Stimulated activated naive CD8-positive, alpha-beta T cell treated with anti-CD3 and anti-CD28 coated beads, Interleukin-15, Interleukin-2, amounts not matched to agents 100 ng/mL and 50 ng/mL, for 24 hours (primary cell): ENCODE results near the gene C6orf163.

Experiments
- H3K27ac Mint-ChIP-seq: one replicate; pipeline ENCODE4 v1.8.0; 2021; ENCODE audit warnings: mild to moderate bottlenecking, mixed read lengths
- H3K27me3 Mint-ChIP-seq: one replicate; pipeline ENCODE4 v1.8.0; 2021; ENCODE audit warnings: mixed read lengths
- H3K36me3 Mint-ChIP-seq: one replicate; pipeline ENCODE4 v1.8.0; 2021; ENCODE audit warnings: low read depth, mixed read lengths
- H3K4me1 Mint-ChIP-seq: one replicate; pipeline ENCODE4 v1.8.0; 2021; ENCODE audit warnings: low read depth, mixed read lengths
- H3K4me3 Mint-ChIP-seq: one replicate; pipeline ENCODE4 v1.8.0; 2021; ENCODE audit warnings: mild to moderate bottlenecking, mixed read lengths
- H3K9me3 Mint-ChIP-seq: one replicate; pipeline ENCODE4 v1.8.0; 2021; ENCODE audit warnings: mixed read lengths

The C6orf163 gene

GRCh38 chr6:87341158-87341557 is 3.5 kb upstream of the C6orf163 start:
- Mint-ChIP-seq H3K4me3 (no peak overlapping the region), H3K4me1 (no peaks in the 10 kb centered on the region), H3K27ac (no peak overlapping the region), H3K36me3 (peaks cover 10% of the 10 kb centered on the region), H3K9me3 (no peaks in the 10 kb centered on the region), H3K27me3 (no peaks in the 10 kb centered on the region)

- Mint-ChIP-seq H3K4me3 (no peak overlapping the region), H3K9me3 (no peaks in the 10 kb centered on the region), H3K36me3 (peaks cover 10% of the 10 kb centered on the region), H3K27me3 (no peaks in the 10 kb centered on the region), H3K27ac (no peak overlapping the region), H3K4me1 (no peaks in the 10 kb centered on the region)
These were observed 2.7 kb upstream of the C6orf163 start for GRCh38 chr6:87341899-87342298.

- Mint-ChIP-seq H3K9me3 (no peaks in the 10 kb centered on the region), H3K4me1 (no peaks in the 10 kb centered on the region), H3K36me3 (peaks cover 10% of the 10 kb centered on the region), H3K27ac (no peak overlapping the region), H3K27me3 (no peaks in the 10 kb centered on the region), H3K4me3 (no peak overlapping the region)
These were observed 1.8 kb upstream of the C6orf163 start for GRCh38 chr6:87342829-87343228.

- Mint-ChIP-seq H3K27me3 (no peaks in the 10 kb centered on the region), H3K4me3 (no peak overlapping the region), H3K36me3 (peaks cover 6% of the 10 kb centered on the region), H3K27ac (no peak overlapping the region), H3K9me3 (no peaks in the 10 kb centered on the region), H3K4me1 (no peaks in the 10 kb centered on the region)
These were observed 2.1 kb downstream of the C6orf163 start for GRCh38 chr6:87346700-87347099.

GRCh38 chr6:87349896-87350295 is 5.3 kb downstream of the C6orf163 start:
- Mint-ChIP-seq H3K9me3 (no peaks in the 10 kb centered on the region), H3K4me3 (no peak overlapping the region), H3K36me3 (no peaks in the 10 kb centered on the region), H3K27ac (no peak overlapping the region), H3K4me1 (no peaks in the 10 kb centered on the region), H3K27me3 (no peaks in the 10 kb centered on the region)

GRCh38 chr6:87350516-87350915 is 5.9 kb downstream of the C6orf163 start:
- Mint-ChIP-seq H3K27ac (no peak overlapping the region), H3K27me3 (no peaks in the 10 kb centered on the region), H3K4me1 (no peaks in the 10 kb centered on the region), H3K9me3 (no peaks in the 10 kb centered on the region), H3K4me3 (no peak overlapping the region), H3K36me3 (no peaks in the 10 kb centered on the region)

- Mint-ChIP-seq H3K27me3 (no peaks in the 10 kb centered on the region), H3K27ac (no peak overlapping the region), H3K4me3 (no peak overlapping the region), H3K36me3 (no peaks in the 10 kb centered on the region), H3K4me1 (no peaks in the 10 kb centered on the region), H3K9me3 (no peaks in the 10 kb centered on the region)
These were observed 7.0 kb downstream of the C6orf163 start for GRCh38 chr6:87351583-87351982.

GRCh38 chr6:87356181-87356580 is 11.6 kb downstream of the C6orf163 start:
- H3K9me3 Mint-ChIP-seq, result no peaks in the 10 kb centered on the region
- H3K27me3 Mint-ChIP-seq, result no peaks in the 10 kb centered on the region
- no peaks in the 10 kb centered on the region for H3K4me1 Mint-ChIP-seq
- H3K36me3 Mint-ChIP-seq, result peaks cover 12% of the 10 kb centered on the region
- H3K4me3 Mint-ChIP-seq, result no peak overlapping the region
- no peak overlapping the region for H3K27ac Mint-ChIP-seq

GRCh38 chr6:87357479-87358196 is 13.0 kb downstream of the C6orf163 start:
- H3K36me3 Mint-ChIP-seq, result peaks cover 12% of the 10 kb centered on the region
- H3K4me3 Mint-ChIP-seq, result no peak overlapping the region
- H3K4me1 Mint-ChIP-seq, result no peaks in the 10 kb centered on the region
- no peak overlapping the region for H3K27ac Mint-ChIP-seq
- no peaks in the 10 kb centered on the region for H3K27me3 Mint-ChIP-seq
- no peaks in the 10 kb centered on the region for H3K9me3 Mint-ChIP-seq

GRCh38 chr6:87364602-87365252 is 20.1 kb downstream of the C6orf163 start:
- H3K27ac Mint-ChIP-seq, result no peak overlapping the region
- no peaks in the 10 kb centered on the region for H3K27me3 Mint-ChIP-seq
- no peak overlapping the region for H3K4me3 Mint-ChIP-seq
- H3K36me3 Mint-ChIP-seq, result peaks cover 19% of the 10 kb centered on the region
- H3K4me1 Mint-ChIP-seq, result no peaks in the 10 kb centered on the region
- peaks cover 5% of the 10 kb centered on the region for H3K9me3 Mint-ChIP-seq

- H3K4me3 Mint-ChIP-seq, result no peak overlapping the region
- H3K27me3 Mint-ChIP-seq, result no peaks in the 10 kb centered on the region
- H3K4me1 Mint-ChIP-seq, result no peaks in the 10 kb centered on the region
- peaks cover 9% of the 10 kb centered on the region for H3K9me3 Mint-ChIP-seq
- no peak overlapping the region for H3K27ac Mint-ChIP-seq
- peaks cover 13% of the 10 kb centered on the region for H3K36me3 Mint-ChIP-seq
These were observed 21.6 kb downstream of the C6orf163 start for GRCh38 chr6:87366072-87366827.

GRCh38 chr6:87366899-87367298 is 22.3 kb downstream of the C6orf163 start:
- H3K36me3 Mint-ChIP-seq, result peaks cover 13% of the 10 kb centered on the region
- no peaks in the 10 kb centered on the region for H3K27me3 Mint-ChIP-seq
- H3K9me3 Mint-ChIP-seq, result peaks cover 9% of the 10 kb centered on the region
- no peaks in the 10 kb centered on the region for H3K4me1 Mint-ChIP-seq
- H3K4me3 Mint-ChIP-seq, result no peak overlapping the region
- no peak overlapping the region for H3K27ac Mint-ChIP-seq

- Mint-ChIP-seq H3K27ac (no peak overlapping the region), H3K36me3 (peaks cover 4% of the 10 kb centered on the region)
These were observed 28.8 kb downstream of the C6orf163 start for GRCh38 chr6:87373377-87373776.

GRCh38 chr6:87375315-87375714 is 30.7 kb downstream of the C6orf163 start:
- no peaks in the 10 kb centered on the region for H3K4me1 Mint-ChIP-seq
- H3K27me3 Mint-ChIP-seq, result no peaks in the 10 kb centered on the region
- no peaks in the 10 kb centered on the region for H3K36me3 Mint-ChIP-seq
- H3K4me3 Mint-ChIP-seq, result no peak overlapping the region
- H3K9me3 Mint-ChIP-seq, result no peaks in the 10 kb centered on the region
- no peak overlapping the region for H3K27ac Mint-ChIP-seq

More at GRCh38 chr6:87373377-87373776, 28.8 kb downstream of the C6orf163 start:
- Mint-ChIP-seq H3K9me3 (peaks cover 6% of the 10 kb centered on the region), H3K4me1 (no peaks in the 10 kb centered on the region), H3K4me3 (no peak overlapping the region), H3K27me3 (no peaks in the 10 kb centered on the region)

GRCh38 chr6:87376643-87377042 is 32.0 kb downstream of the C6orf163 start:
- no peak overlapping the region for H3K4me3 Mint-ChIP-seq
- no peak overlapping the region for H3K27ac Mint-ChIP-seq
- H3K4me1 Mint-ChIP-seq, result no peaks in the 10 kb centered on the region
- no peaks in the 10 kb centered on the region for H3K36me3 Mint-ChIP-seq
- H3K27me3 Mint-ChIP-seq, result no peaks in the 10 kb centered on the region
- no peaks in the 10 kb centered on the region for H3K9me3 Mint-ChIP-seq
